Spinal cord (tissue), 10 donors: ENCODE measurements around the gene RABGAP1. TPM values are rescaled to one million over a fixed set of nuclear protein-coding genes. Genes with fewer than 3 reads are reported as not detected.

ENCODE experiments used
- DNase-seq, 6 donors: peaks; one replicate each; pipeline versions ENCODE4 v3.0.0 to v3.0.0-alpha.2; 2013 to 2015; ENCODE audit warnings: low spot score in 6 of 6, low read depth in 4 of 6
- H3K27ac ChIP-seq: one replicate; pipeline ENCODE4 v1.5.1; 2013; ENCODE audit warnings: low read depth, low read length, control low read depth
- H3K27me3 ChIP-seq: one replicate; pipeline ENCODE4 v1.6.1; 2013; ENCODE audit warnings: low read length; ENCODE audit not compliant: control insufficient read depth, insufficient read depth
- H3K36me3 ChIP-seq: one replicate; pipeline ENCODE4 v1.6.1; 2013; ENCODE audit warnings: low read length; ENCODE audit not compliant: control insufficient read depth, insufficient read depth
- H3K4me1 ChIP-seq: one replicate; pipeline ENCODE4 v1.6.1; 2013; ENCODE audit warnings: low read length; ENCODE audit not compliant: control insufficient read depth, insufficient read depth
- H3K4me3 ChIP-seq: one replicate; pipeline ENCODE4 v1.5.1; 2013; ENCODE audit warnings: low read depth, low read length, control low read depth
- H3K9me3 ChIP-seq: one replicate; pipeline ENCODE4 v1.6.1; 2013; ENCODE audit warnings: low read length; ENCODE audit not compliant: control insufficient read depth, insufficient read depth
- WGBS: methylation state at CpG from one replicate; pipeline ENCODE4 v1.1.5; 2013; ENCODE audit warnings: missing lambda C conversion rate; ENCODE audit not compliant: insufficient coverage; 5-methylcytosine and 5-hydroxymethylcytosine counted together
- polyA plus RNA-seq, 2 donors: library from polyadenylated mRNA; unstranded; fragments of 120-200 nt; gene quantifications; one replicate each; pipeline ENCODE4 v1.2.1, GENCODE V29; 2013; ENCODE audit not compliant: insufficient read length in 2 of 2
- total RNA-seq, 2 donors: library from RNA; depleted of rRNA in 1 of 2; stranded (reverse); fragments of 120-200 nt in 1 of 2; fragments of >200 nt in 1 of 2; gene quantifications; one replicate each; pipeline versions ENCODE4 v1.2.3 to v1.2.4, GENCODE V29; 2013 to 2014
- donor health status: healthy.

Gene RABGAP1
- total and polyA plus RNA-seq, 4 donors: 60.2 to 104 (median 68.1) TPM

- Histone ChIP-seq H3K36me3 (no peaks in the 10 kb centered on the region), H3K4me1 (peaks cover 5% of the 10 kb centered on the region), H3K27me3 (no peaks in the 10 kb centered on the region), H3K27ac (no peak overlapping the region), H3K9me3 (no peaks in the 10 kb centered on the region), H3K4me3 (no peak overlapping the region)
- WGBS: 70% methylated on average over 2 of the region's 3 CpGs
- no peak for DNase-seq
These were observed 96.2 kb downstream of the RABGAP1 start for GRCh38 chr9:123036893-123037545.

- Histone ChIP-seq H3K27me3 (no peaks in the 10 kb centered on the region), H3K9me3 (no peaks in the 10 kb centered on the region), H3K36me3 (no peaks in the 10 kb centered on the region), H3K4me1 (no peaks in the 10 kb centered on the region), H3K27ac (no peak overlapping the region), H3K4me3 (no peak overlapping the region)
- DNase-seq: no peak
- 100% methylated on average over 1 of the region's 1 CpG for WGBS
These were observed 98.9 kb downstream of the RABGAP1 start for GRCh38 chr9:123039617-123040219.

GRCh38 chr9:123040801-123041200 is 100.0 kb downstream of the RABGAP1 start:
- WGBS: no CpG with 5 or more reads among the region's 1 CpG
- no peaks in the 10 kb centered on the region for H3K27me3 ChIP-seq
- no peaks in the 10 kb centered on the region for H3K9me3 ChIP-seq
- no peaks in the 10 kb centered on the region for H3K4me1 ChIP-seq
- no peak overlapping the region for H3K27ac ChIP-seq
- no peak overlapping the region for H3K4me3 ChIP-seq
- H3K36me3 ChIP-seq: no peaks in the 10 kb centered on the region
- DNase-seq: no peak

GRCh38 chr9:123041489-123041888 is 100.7 kb downstream of the RABGAP1 start:
- no peaks in the 10 kb centered on the region for H3K4me1 ChIP-seq
- H3K4me3 ChIP-seq: no peak overlapping the region
- no peak for DNase-seq
- H3K27ac ChIP-seq: no peak overlapping the region
- WGBS: 100% methylated on average over 2 of the region's 2 CpGs
- H3K36me3 ChIP-seq: no peaks in the 10 kb centered on the region
- no peaks in the 10 kb centered on the region for H3K27me3 ChIP-seq
- no peaks in the 10 kb centered on the region for H3K9me3 ChIP-seq

GRCh38 chr9:123043081-123043939 is 102.5 kb downstream of the RABGAP1 start:
- no peak overlapping the region for H3K27ac ChIP-seq
- no peaks in the 10 kb centered on the region for H3K36me3 ChIP-seq
- no peaks in the 10 kb centered on the region for H3K27me3 ChIP-seq
- no peaks in the 10 kb centered on the region for H3K9me3 ChIP-seq
- WGBS: 80% methylated on average over 1 of the region's 5 CpGs
- DNase-seq: no peak
- no peak overlapping the region for H3K4me3 ChIP-seq
- H3K4me1 ChIP-seq: no peaks in the 10 kb centered on the region

GRCh38 chr9:123044586-123044985 is 103.8 kb downstream of the RABGAP1 start:
- Histone ChIP-seq H3K9me3 (no peaks in the 10 kb centered on the region), H3K36me3 (no peaks in the 10 kb centered on the region), H3K27me3 (no peaks in the 10 kb centered on the region), H3K4me3 (no peak overlapping the region), H3K4me1 (no peaks in the 10 kb centered on the region), H3K27ac (no peak overlapping the region)
- DNase-seq: no peak
- 90% methylated on average over 3 of the region's 4 CpGs for WGBS

- Histone ChIP-seq H3K27ac (no peak overlapping the region), H3K27me3 (no peaks in the 10 kb centered on the region), H3K36me3 (no peaks in the 10 kb centered on the region), H3K4me3 (no peak overlapping the region), H3K9me3 (no peaks in the 10 kb centered on the region), H3K4me1 (no peaks in the 10 kb centered on the region)
- 54% methylated on average over 2 of the region's 3 CpGs for WGBS
- no peak for DNase-seq
These were observed 105.8 kb downstream of the RABGAP1 start for GRCh38 chr9:123046406-123047195.

GRCh38 chr9:123048748-123049147 is 107.9 kb downstream of the RABGAP1 start:
- H3K27ac ChIP-seq: no peak overlapping the region
- no peaks in the 10 kb centered on the region for H3K27me3 ChIP-seq
- WGBS: 57% methylated on average over 1 of the region's 2 CpGs
- no peaks in the 10 kb centered on the region for H3K9me3 ChIP-seq
- H3K36me3 ChIP-seq: no peaks in the 10 kb centered on the region
- peak in 1 of 6 donors; percentile 23 for DNase-seq
- no peaks in the 10 kb centered on the region for H3K4me1 ChIP-seq
- no peak overlapping the region for H3K4me3 ChIP-seq

GRCh38 chr9:123049589-123050222 is 108.9 kb downstream of the RABGAP1 start:
- Histone ChIP-seq H3K4me3 (no peak overlapping the region), H3K36me3 (no peaks in the 10 kb centered on the region), H3K27ac (no peak overlapping the region), H3K4me1 (no peaks in the 10 kb centered on the region), H3K27me3 (no peaks in the 10 kb centered on the region), H3K9me3 (no peaks in the 10 kb centered on the region)
- 20% methylated on average over 1 of the region's 3 CpGs for WGBS
- peak in 3 of 6 donors; percentile 49 to 87 (median 76) for DNase-seq
